ENCODE measurements around the gene CX3CL1. TPM values are rescaled to one million over a fixed set of nuclear protein-coding genes. Genes with fewer than 3 reads are reported as not detected.
"Not testable (repeated sequence)": the region's sequence is repeated elsewhere in the genome, so short reads cannot be mapped to it uniquely, and the experiment has no call there.

Gene CX3CL1
- total and polyA plus RNA-seq, 2 of the 13 experiments (the other 11 are each of a cell fraction or from before 2014, with no cell fraction given), result 57.3 to 60.8 TPM

GRCh38 chr16:57397493-57397892, 25.2 kb downstream of the CX3CL1 start:
- in situ Hi-C loops (cut with HindIII; ENCODE audit: extremely low pct_ligation_motif_present, low pct_unique_long_range_greater_than_20kb); ATAC-seq; BruUV-seq (replicated peaks): not testable (repeated sequence)

GRCh38 chr16:57401943-57402640, 29.8 kb downstream of the CX3CL1 start:
- H3K9ac ChIP-seq (ENCODE audit: insufficient read depth, low read depth, low read length), result no peak overlapping the region
- no TSS peak for BruUV-seq (replicated peaks)
- no peak overlapping the region for H3K4me3 ChIP-seq (replicated peaks in 1 of 3; ENCODE audit: insufficient read depth in 1 of 3, low read depth in 2 of 3, low read length in 3 of 3)
- peaks cover 11% of the 10 kb centered on the region; the same call in 1 of the 2 replicates for H3K4me1 ChIP-seq (ENCODE audit: insufficient read depth, low read length)
- WGBS (ENCODE audit: low lambda C conversion rate), result 28% methylated on average over 5 of the region's 7 CpGs
- CTCF ChIA-PET (ENCODE audit: low intra/inter-chr PET ratio, low total read pairs), result no interaction called here
- POLR2A ChIA-PET, result no interaction called here
- no peak overlapping the region for H3K27ac ChIP-seq (ENCODE audit: extremely low read length, insufficient read depth, low read length)
- no peaks in the 10 kb centered on the region for H3K36me3 ChIP-seq (replicated peaks in 1 of 2; ENCODE audit: control insufficient read depth in 1 of 2, insufficient read depth in 2 of 2, low read length in 2 of 2)
- DNase-seq (ENCODE audit: low spot score) (no peak), ATAC-seq (peak; percentile 54), FAIRE-seq (no peak)
- no peak overlapping the region for H3K4me2 ChIP-seq (ENCODE audit: low read depth, low read length)
- no peaks in the 10 kb centered on the region for H4K20me1 ChIP-seq (ENCODE audit: insufficient read depth, low read length)
- no peaks in the 10 kb centered on the region for H3K79me2 ChIP-seq (ENCODE audit: insufficient read depth, low read length)
- intact Hi-C loops (cut with micrococcal nuclease; ENCODE audit: unreplicated experiment) (no loop called here), in situ Hi-C loops (cut with HindIII; ENCODE audit: extremely low pct_ligation_motif_present, low pct_unique_long_range_greater_than_20kb) (no loop called here)
- H2AFZ ChIP-seq (ENCODE audit: low read length), result no peak overlapping the region
- H3K27me3 ChIP-seq (ENCODE audit: control insufficient read depth in 1 of 2, insufficient read depth in 2 of 2, low read length in 2 of 2), result peaks cover 0 to 9% of the 10 kb centered on the region in 2 experiments; a peak in 1 of 5 replicates
- H3K9me3 ChIP-seq (ENCODE audit: low read length), result no peaks in the 10 kb centered on the region
- TF ChIP-seq NFYB (CRISPR knock-in tag; IDR thresholded peaks at IDR 0.05) (no peak), ZNF800 (CRISPR knock-in tag; IDR thresholded peaks at IDR 0.05) (no peak), HCFC1 (IDR thresholded peaks at IDR 0.05; ENCODE audit: low read depth, low read length) (no peak), REST (IDR thresholded peaks at IDR 0.05; ENCODE audit: borderline replicate concordance in 1 of 2, low read depth in 1 of 2, low read length in 2 of 2) (peak; percentile 12 to 73)

More at GRCh38 chr16:57397493-57397892, 25.2 kb downstream of the CX3CL1 start:
- POLR2A ChIA-PET, result interaction anchor here (1.9 kb wide), 1 partner anchor 24 kb away, joined by 7 read pairs; no protein-coding TSS in a partner anchor
- WGBS (ENCODE audit: low lambda C conversion rate), result 55% methylated on average over 4 of the region's 4 CpGs
- FAIRE-seq; intact Hi-C loops (cut with micrococcal nuclease; ENCODE audit: unreplicated experiment); H2AFZ ChIP-seq (ENCODE audit: low read length); H4K20me1 ChIP-seq (ENCODE audit: insufficient read depth, low read length); H3K4me2 ChIP-seq (ENCODE audit: low read depth, low read length); H3K9ac ChIP-seq (ENCODE audit: insufficient read depth, low read depth, low read length); H3K9me3 ChIP-seq (ENCODE audit: low read length); H3K27ac ChIP-seq (ENCODE audit: extremely low read length, insufficient read depth, low read length); H3K79me2 ChIP-seq (ENCODE audit: insufficient read depth, low read length); DNase-seq (ENCODE audit: low spot score); H3K4me3 ChIP-seq (replicated peaks in 1 of 3; ENCODE audit: insufficient read depth in 1 of 3, low read depth in 2 of 3, low read length in 3 of 3); H3K27me3 ChIP-seq (ENCODE audit: control insufficient read depth in 1 of 2, insufficient read depth in 2 of 2, low read length in 2 of 2); H3K36me3 ChIP-seq (replicated peaks in 1 of 2; ENCODE audit: control insufficient read depth in 1 of 2, insufficient read depth in 2 of 2, low read length in 2 of 2); H3K4me1 ChIP-seq (ENCODE audit: insufficient read depth, low read length); CTCF ChIA-PET (ENCODE audit: low intra/inter-chr PET ratio, low total read pairs): not testable (repeated sequence)
- TF ChIP-seq RARA (CRISPR knock-in tag; IDR thresholded peaks at IDR 0.05), result 0 out of 2 replicates have a peak, but pooled peaks have one; percentile 14

All from HepG2 (cell line).